GM12801 (cell line): ENCODE data around the gene EYA2.

Experiments
- CTCF ChIP-seq: IDR thresholded peaks from one replicate; pipeline ENCODE4 v1.5.1; 2011; ENCODE audit warnings: control low read depth; ENCODE audit not compliant: insufficient read length; ENCODE audit errors: extremely low read depth

The EYA2 gene

DNA sequence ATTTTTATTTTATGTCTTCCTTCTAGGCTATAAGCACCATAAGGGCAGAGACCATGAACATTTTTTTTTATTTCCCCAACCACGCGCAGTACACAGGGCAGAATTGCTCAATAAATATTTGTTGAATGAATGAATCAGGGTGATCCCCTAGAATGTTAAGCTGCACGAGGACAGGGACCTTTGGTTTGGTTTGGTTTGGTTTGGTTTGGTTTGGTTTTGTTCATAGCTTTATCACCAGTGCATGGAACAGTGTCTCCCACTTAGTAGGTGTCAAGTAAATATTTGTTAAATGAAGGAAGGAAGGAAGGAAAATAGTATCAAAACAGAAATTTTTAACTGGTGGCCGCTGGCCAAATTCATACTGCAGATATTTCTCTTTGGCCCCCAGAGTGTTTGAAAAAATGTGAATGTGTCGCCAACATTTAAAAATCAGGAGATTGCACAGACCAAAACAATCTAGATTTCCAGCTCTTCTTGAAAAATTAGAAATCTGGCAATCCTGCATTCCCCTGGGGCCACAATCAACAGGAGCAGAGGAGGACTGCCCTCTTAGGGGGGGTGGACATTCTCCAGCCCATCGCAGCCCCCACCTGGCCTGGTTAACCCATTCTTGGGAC lies 205.3 kb downstream of the EYA2 start:
- no peak for TF ChIP-seq CTCF

DNA sequence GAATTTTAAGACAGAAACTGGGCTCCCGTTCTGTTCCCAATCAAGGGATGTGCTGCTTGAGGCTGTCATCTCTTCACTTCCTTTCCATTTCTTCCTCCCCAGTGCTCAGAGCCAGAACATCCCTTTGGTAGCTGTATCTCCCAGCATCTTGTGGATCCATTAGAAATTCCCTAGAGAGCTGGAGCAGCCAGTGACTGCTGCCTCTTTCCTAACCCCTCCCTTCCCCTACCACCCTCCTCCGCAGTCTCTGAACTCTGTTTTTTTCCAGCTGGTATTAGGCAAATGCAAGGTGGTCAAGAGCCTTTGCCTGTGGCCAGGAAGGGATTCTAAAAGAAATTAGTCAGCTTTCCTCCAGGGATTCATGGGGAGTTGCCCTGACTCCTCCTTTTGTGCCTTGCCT lies 208.0 kb downstream of the EYA2 start:
- TF ChIP-seq CTCF = no peak

GRCh38 chr20:47106786-47107185 lies 212.1 kb downstream of the EYA2 start:
- no peak for TF ChIP-seq CTCF

GRCh38 chr20:47108994-47109393 lies 214.4 kb downstream of the EYA2 start:
- TF ChIP-seq CTCF = no peak

DNA sequence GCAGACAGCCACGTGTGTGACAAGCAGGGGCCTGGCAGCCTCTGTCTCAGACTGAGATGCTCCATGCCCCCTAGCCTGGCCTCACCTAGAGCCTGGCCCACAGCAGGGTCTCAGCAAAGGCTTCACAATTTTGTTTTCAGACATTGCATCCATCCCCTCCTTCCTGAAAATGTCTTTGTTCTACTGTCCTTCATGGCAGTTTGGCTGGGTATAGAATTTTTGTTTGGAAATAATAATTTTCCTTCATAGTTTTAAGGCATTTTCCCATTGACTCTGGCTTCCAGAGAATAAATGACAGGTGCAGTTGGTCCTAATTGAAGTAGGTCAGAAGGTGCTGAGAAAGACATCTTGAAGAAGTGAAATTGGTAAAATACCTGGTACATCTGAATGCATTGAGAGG lies 216.2 kb downstream of the EYA2 start:
- no peak for TF ChIP-seq CTCF

DNA sequence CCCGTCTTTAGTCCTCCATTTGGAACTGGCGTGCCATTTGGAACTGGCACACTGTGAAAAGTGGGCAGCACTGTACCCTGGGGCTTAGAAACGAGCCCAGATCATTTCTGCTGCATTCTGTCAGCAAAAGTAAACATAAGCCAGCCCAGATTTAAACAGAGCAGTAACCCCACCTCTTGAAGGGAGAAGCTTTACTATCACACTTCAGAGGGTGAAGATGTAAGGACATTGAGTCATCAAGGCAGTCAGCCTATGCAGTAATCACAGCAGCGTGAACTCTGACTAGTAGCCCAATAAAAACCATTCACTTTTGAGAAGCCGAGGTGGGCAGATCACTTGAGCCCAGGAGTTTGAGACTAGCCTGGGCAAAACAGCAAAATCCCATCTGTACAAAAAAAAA lies 216.9 kb downstream of the EYA2 start:
- TF ChIP-seq CTCF = no peak

- no peak for TF ChIP-seq CTCF
These were observed 218.9 kb downstream of the EYA2 start for GRCh38 chr20:47113362-47114109.
